AG09319 (cell line): Measurements from ENCODE around the gene PSG1.
"Not testable (repeated sequence)": the region's sequence is repeated elsewhere in the genome, so short reads cannot be mapped to it uniquely, and the experiment has no call there.

Experiments
- DNase-seq: peaks from one replicate; pipeline ENCODE4 v3.0.0-alpha.2; 2010; ENCODE audit warnings: low read depth; ENCODE audit errors: extremely low read depth
- CTCF ChIP-seq: IDR thresholded peaks from 2 replicates; pipeline ENCODE4 v1.5.1; 2011; ENCODE audit warnings: low read depth, mild to moderate bottlenecking, inconsistent platforms, low read length, moderate library complexity

Gene PSG1

GRCh38 chr19:42879613-42880012, at the start of gene PSG1:
TSS of gene PSG1 (minus strand) at chr19:42879713. CDS start at chr19:42879581, 132 bp downstream.
- TF ChIP-seq CTCF = no peak
- DNase-seq = no peak

GRCh38 chr19:42928896-42929295, 49.4 kb upstream of the PSG1 start:
- TF ChIP-seq CTCF = no peak
- no peak for DNase-seq

- TF ChIP-seq CTCF = no peak
- DNase-seq = no peak
Observed at GRCh38 chr19:42926781-42927180, 47.3 kb upstream of the PSG1 start.

GRCh38 chr19:42923106-42923505, 43.6 kb upstream of the PSG1 start:
- peak; percentile 69 for TF ChIP-seq CTCF
- DNase-seq = peak; percentile 12

GRCh38 chr19:42920971-42921370, 41.5 kb upstream of the PSG1 start:
- not testable (repeated sequence) for DNase-seq

GRCh38 chr19:42919757-42920079, 40.2 kb upstream of the PSG1 start:
- no peak for TF ChIP-seq CTCF
- no peak for DNase-seq

- DNase-seq = not testable (repeated sequence)
Observed at GRCh38 chr19:42919070-42919756, 39.7 kb upstream of the PSG1 start.

- not testable (repeated sequence) for DNase-seq
Observed at GRCh38 chr19:42918377-42919069, 39.0 kb upstream of the PSG1 start.

GRCh38 chr19:42917634-42918033, 38.1 kb upstream of the PSG1 start, which contains the start of gene PSG6:
TSS of gene PSG6 (minus strand) at chr19:42917894. CDS start at chr19:42917792, 102 bp downstream.
- DNase-seq = not testable (repeated sequence)

GRCh38 chr19:42916931-42917330, 37.4 kb upstream of the PSG1 start:
- not testable (repeated sequence) for DNase-seq

GRCh38 chr19:42913516-42913915, 34.0 kb upstream of the PSG1 start:
- not testable (repeated sequence) for DNase-seq

- not testable (repeated sequence) for DNase-seq
Observed at GRCh38 chr19:42912941-42913340, 33.4 kb upstream of the PSG1 start.

- DNase-seq = not testable (repeated sequence)
Observed at GRCh38 chr19:42911731-42912130, 32.2 kb upstream of the PSG1 start.

- not testable (repeated sequence) for DNase-seq
Observed at GRCh38 chr19:42906162-42906561, 26.6 kb upstream of the PSG1 start.
